HEK293 (cell line): Measurements from ENCODE around the gene CORO6.

Source experiments
- CTCF ChIA-PET: fragments of 350-600 bp; formaldehyde crosslinking; extraction: SDS; loops from one replicate; lab custom pipeline; 2021; ENCODE audit warnings: antibody characterized with exemption; lab: Yijun Ruan, JAX
- POLR2A ChIA-PET: fragments of 300-600 bp; formaldehyde crosslinking; extraction: SDS; loops from one replicate; lab custom pipeline; 2020; ENCODE audit warnings: antibody characterized with exemption, inconsistent platforms; lab: Yijun Ruan, JAX
- H3K27ac ChIP-seq: fragments of 200-500 bp; sonication (Bioruptor generic); 2 replicates; pipeline ENCODE4 v1.5.1; 2014; ENCODE audit warnings: low read depth, low read length, control low read depth, inconsistent platforms; ENCODE audit errors: extremely low read depth
- H3K36me3 ChIP-seq, 2 experiments: fragments of 200-500 bp in 1 of 2; sonication (Bioruptor generic) in 1 of 2; 1 replicate in 1 of 2; 2 replicates in 1 of 2; pipeline ENCODE4 v1.5.1; 2014 to 2017; ENCODE audit warnings: inconsistent platforms in 2 of 2, low read length in 2 of 2; ENCODE audit not compliant: control insufficient read depth in 2 of 2, insufficient read depth in 1 of 2
- H3K4me1 ChIP-seq: fragments of 200-500 bp; sonication (Bioruptor generic); 2 replicates; pipeline ENCODE4 v1.5.1; 2014; ENCODE audit warnings: mild to moderate bottlenecking, low read length, inconsistent platforms; ENCODE audit not compliant: control insufficient read depth, insufficient read depth
- H3K4me3 ChIP-seq: 2 replicates; pipeline ENCODE4 v1.5.1; 2011; ENCODE audit warnings: low read depth, mild to moderate bottlenecking, control low read depth, low read length, moderate library complexity
- H3K9me3 ChIP-seq: fragments of 200-500 bp; sonication (Bioruptor generic); 2 replicates; pipeline ENCODE4 v1.5.1; 2014; ENCODE audit warnings: low read depth, low read length, inconsistent platforms; ENCODE audit not compliant: control insufficient read depth, insufficient read depth
- IKZF3 ChIP-seq: fragments of 450-650 bp; IDR thresholded peaks from 2 replicates; pipeline ENCODE4 v1.5.0; 2018; ENCODE audit warnings: missing biosample characterization, mild to moderate bottlenecking, missing genetic modification characterization, moderate library complexity
- OSR2 ChIP-seq: fragments of 450-650 bp; formaldehyde crosslinking; IDR thresholded peaks from 2 replicates; pipeline ENCODE4 v1.5.1; 2016; ENCODE audit warnings: missing biosample characterization, missing genetic modification characterization
- SP3 ChIP-seq: fragments of 450-650 bp; formaldehyde crosslinking; IDR thresholded peaks from 2 replicates; pipeline ENCODE4 v1.5.1; 2016; ENCODE audit warnings: missing biosample characterization, missing genetic modification characterization
- ZBTB1 ChIP-seq: fragments of 450-650 bp; formaldehyde crosslinking; IDR thresholded peaks from 2 replicates; pipeline ENCODE4 v1.5.1; 2016; ENCODE audit warnings: missing biosample characterization, missing genetic modification characterization
- ZBTB20 ChIP-seq: fragments of 450-650 bp; formaldehyde crosslinking; IDR thresholded peaks from 2 replicates; pipeline ENCODE4 v1.5.1; 2016; ENCODE audit warnings: missing biosample characterization, missing genetic modification characterization
- ZBTB7A ChIP-seq: fragments of 450-650 bp; formaldehyde crosslinking; IDR thresholded peaks from 2 replicates; pipeline ENCODE4 v1.5.1; 2016; ENCODE audit warnings: low read depth, missing biosample characterization, missing genetic modification characterization
- ZNF140 ChIP-seq: fragments of 450-650 bp; formaldehyde crosslinking; IDR thresholded peaks from 2 replicates; pipeline ENCODE4 v1.5.1; 2016; ENCODE audit warnings: missing biosample characterization, missing genetic modification characterization
- ZNF174 ChIP-seq: fragments of 450-650 bp; formaldehyde crosslinking; IDR thresholded peaks from 2 replicates; pipeline ENCODE4 v1.5.0; 2017; ENCODE audit warnings: missing biosample characterization, mild to moderate bottlenecking, missing genetic modification characterization
- ZNF19 ChIP-seq: fragments of 450-650 bp; formaldehyde crosslinking; IDR thresholded peaks from 2 replicates; pipeline ENCODE4; 2016; ENCODE audit warnings: missing biosample characterization, missing genetic modification characterization, low read depth
- ZNF324 ChIP-seq: fragments of 450-650 bp; formaldehyde crosslinking; IDR thresholded peaks from 2 replicates; pipeline ENCODE4 v1.5.1; 2016; ENCODE audit warnings: missing biosample characterization, missing genetic modification characterization
- ZNF510 ChIP-seq: fragments of 450-650 bp; formaldehyde crosslinking; IDR thresholded peaks from 2 replicates; pipeline ENCODE4 v1.5.1; 2018; ENCODE audit warnings: mild to moderate bottlenecking, missing genetic modification characterization, missing biosample characterization; ENCODE audit not compliant: insufficient replicate concordance
- ZNF530 ChIP-seq: fragments of 450-650 bp; formaldehyde crosslinking; IDR thresholded peaks from 2 replicates; pipeline ENCODE4 v1.5.1; 2016; ENCODE audit warnings: low read depth, missing biosample characterization, missing genetic modification characterization
- ZNF623 ChIP-seq: fragments of 450-650 bp; formaldehyde crosslinking; IDR thresholded peaks from 2 replicates; pipeline ENCODE4 v1.5.1; 2016; ENCODE audit warnings: missing biosample characterization, missing genetic modification characterization
- ZNF658 ChIP-seq: fragments of 450-650 bp; formaldehyde crosslinking; IDR thresholded peaks from 2 replicates; pipeline ENCODE4; 2016; ENCODE audit warnings: missing biosample characterization, missing genetic modification characterization
- TF ChIP-seq, protein P1 (sequence below): fragments of 450-650 bp; formaldehyde crosslinking; IDR thresholded peaks from 2 replicates; pipeline ENCODE4 v1.5.1; 2016; ENCODE audit warnings: missing biosample characterization, missing genetic modification characterization
- TF ChIP-seq, protein P2 (sequence below): fragments of 450-650 bp; formaldehyde crosslinking; IDR thresholded peaks from 2 replicates; pipeline ENCODE4 v1.5.1; 2016; ENCODE audit warnings: missing biosample characterization, missing genetic modification characterization
- TF ChIP-seq, protein P3 (sequence below): fragments of 450-650 bp; formaldehyde crosslinking; optimal IDR thresholded peaks from 2 replicates; pipeline ENCODE3; 2016; ENCODE audit warnings: missing biosample characterization, mild to moderate bottlenecking, missing genetic modification characterization
- TF ChIP-seq, protein P4 (sequence below): fragments of 450-650 bp; formaldehyde crosslinking; IDR thresholded peaks from 2 replicates; pipeline ENCODE4 v1.5.1; 2016; ENCODE audit warnings: missing biosample characterization, missing genetic modification characterization, borderline replicate concordance
- TF ChIP-seq, protein P5 (sequence below): fragments of 450-650 bp; formaldehyde crosslinking; conservative IDR thresholded peaks from 2 replicates; pipeline ENCODE4 v1.5.1; 2016; ENCODE audit warnings: low read depth, missing biosample characterization, missing genetic modification characterization
- TF ChIP-seq, protein P6 (sequence below): fragments of 450-650 bp; formaldehyde crosslinking; IDR thresholded peaks from 2 replicates; pipeline ENCODE4 v1.5.1; 2016; ENCODE audit warnings: missing biosample characterization, missing genetic modification characterization, low read depth
- TF ChIP-seq, protein P7 (sequence below): fragments of 450-650 bp; formaldehyde crosslinking; IDR thresholded peaks from 2 replicates; pipeline ENCODE4 v1.5.1; 2016; ENCODE audit warnings: missing biosample characterization, missing genetic modification characterization, low read depth

The CORO6 gene

DNA sequence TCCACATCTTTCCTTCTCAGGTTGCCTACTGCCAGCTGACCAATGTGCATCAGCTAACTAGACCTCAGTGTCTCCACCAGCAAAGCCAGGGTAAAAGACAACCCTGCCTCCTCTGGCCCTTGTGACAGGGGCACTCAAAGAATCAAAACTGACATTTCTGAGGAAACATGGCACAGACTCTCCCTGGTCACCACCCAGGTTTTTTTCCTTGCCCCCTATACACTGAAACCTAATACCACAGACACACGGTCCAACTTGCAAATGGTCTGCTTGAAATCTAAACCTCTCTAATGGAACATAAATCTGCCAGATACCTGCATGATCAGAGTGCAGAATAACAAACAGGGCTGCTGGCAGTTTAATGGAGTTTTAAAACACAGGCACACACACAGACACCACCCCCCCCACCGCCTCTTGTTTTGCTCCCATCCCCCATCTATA, 19.5 kb upstream of the CORO6 start:
- Histone ChIP-seq H3K9me3 (no peaks in the 10 kb centered on the region), H3K4me3 (no peak overlapping the region), H3K4me1 (peaks cover 35% of the 10 kb centered on the region), H3K36me3 (peaks cover 0 to 6% of the 10 kb centered on the region in 2 experiments; a peak in 1 of 3 replicates), H3K27ac (peak overlapping the region; percentile 82)
- ChIA-PET POLR2A (interaction anchor here (0.7 to 1.5 kb wide), 2 partner anchors 50 to 141 kb away, joined by 5 to 6 read pairs; partner anchors contain the start of gene ANKRD13B), CTCF (interaction anchor here (0.5 to 8.0 kb wide), 11 partner anchors 8 to 451 kb away, joined by 3 to 161 read pairs (median 5); no protein-coding TSS in a partner anchor)
- TF ChIP-seq ZNF658 (tag by site-specific recombination) (no peak), IKZF3 (no peak), ZNF324 (tag by site-specific recombination) (no peak), OSR2 (tag by site-specific recombination) (peak; percentile 91), ZBTB1 (tag by site-specific recombination) (no peak), ZNF19 (tag by site-specific recombination) (no peak), ZNF623 (no peak), ZNF140 (tag by site-specific recombination) (no peak), ZNF510 (tag by site-specific recombination) (no peak), SP3 (tag by site-specific recombination) (no peak), ZNF530 (no peak), ZBTB7A (tag by site-specific recombination) (no peak), ZNF174 (tag by site-specific recombination) (no peak), ZBTB20 (tag by site-specific recombination) (no peak)
- TF ChIP-seq, protein P1, sequence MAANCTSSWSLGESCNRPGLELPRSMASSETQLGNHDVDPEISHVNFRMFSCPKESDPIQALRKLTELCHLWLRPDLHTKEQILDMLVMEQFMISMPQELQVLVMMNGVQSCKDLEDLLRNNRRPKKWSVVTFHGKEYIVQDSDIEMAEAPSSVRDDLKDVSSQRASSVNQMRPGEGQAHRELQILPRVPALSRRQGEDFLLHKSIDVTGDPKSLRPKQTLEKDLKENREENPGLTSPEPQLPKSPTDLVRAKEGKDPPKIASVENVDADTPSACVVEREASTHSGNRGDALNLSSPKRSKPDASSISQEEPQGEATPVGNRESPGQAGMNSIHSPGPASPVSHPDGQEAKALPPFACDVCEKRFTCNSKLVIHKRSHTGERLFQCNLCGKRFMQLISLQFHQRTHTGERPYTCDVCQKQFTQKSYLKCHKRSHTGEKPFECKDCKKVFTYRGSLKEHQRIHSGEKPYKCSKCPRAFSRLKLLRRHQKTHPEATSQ, result no peak
- TF ChIP-seq, protein P2, sequence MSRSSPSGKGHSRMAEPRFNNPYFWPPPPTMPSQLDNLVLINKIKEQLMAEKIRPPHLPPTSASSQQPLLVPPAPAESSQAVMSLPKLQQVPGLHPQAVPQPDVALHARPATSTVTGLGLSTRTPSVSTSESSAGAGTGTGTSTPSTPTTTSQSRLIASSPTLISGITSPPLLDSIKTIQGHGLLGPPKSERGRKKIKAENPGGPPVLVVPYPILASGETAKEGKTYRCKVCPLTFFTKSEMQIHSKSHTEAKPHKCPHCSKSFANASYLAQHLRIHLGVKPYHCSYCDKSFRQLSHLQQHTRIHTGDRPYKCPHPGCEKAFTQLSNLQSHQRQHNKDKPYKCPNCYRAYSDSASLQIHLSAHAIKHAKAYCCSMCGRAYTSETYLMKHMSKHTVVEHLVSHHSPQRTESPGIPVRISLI (tag by site-specific recombination), result 0 out of 2 replicates have a peak, but pooled peaks have one; percentile 9
- TF ChIP-seq, protein P3, sequence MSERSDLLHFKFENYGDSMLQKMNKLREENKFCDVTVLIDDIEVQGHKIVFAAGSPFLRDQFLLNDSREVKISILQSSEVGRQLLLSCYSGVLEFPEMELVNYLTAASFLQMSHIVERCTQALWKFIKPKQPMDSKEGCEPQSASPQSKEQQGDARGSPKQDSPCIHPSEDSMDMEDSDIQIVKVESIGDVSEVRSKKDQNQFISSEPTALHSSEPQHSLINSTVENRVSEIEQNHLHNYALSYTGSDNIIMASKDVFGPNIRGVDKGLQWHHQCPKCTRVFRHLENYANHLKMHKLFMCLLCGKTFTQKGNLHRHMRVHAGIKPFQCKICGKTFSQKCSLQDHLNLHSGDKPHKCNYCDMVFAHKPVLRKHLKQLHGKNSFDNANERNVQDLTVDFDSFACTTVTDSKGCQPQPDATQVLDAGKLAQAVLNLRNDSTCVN (tag by site-specific recombination), result no peak
- TF ChIP-seq, protein P4, sequence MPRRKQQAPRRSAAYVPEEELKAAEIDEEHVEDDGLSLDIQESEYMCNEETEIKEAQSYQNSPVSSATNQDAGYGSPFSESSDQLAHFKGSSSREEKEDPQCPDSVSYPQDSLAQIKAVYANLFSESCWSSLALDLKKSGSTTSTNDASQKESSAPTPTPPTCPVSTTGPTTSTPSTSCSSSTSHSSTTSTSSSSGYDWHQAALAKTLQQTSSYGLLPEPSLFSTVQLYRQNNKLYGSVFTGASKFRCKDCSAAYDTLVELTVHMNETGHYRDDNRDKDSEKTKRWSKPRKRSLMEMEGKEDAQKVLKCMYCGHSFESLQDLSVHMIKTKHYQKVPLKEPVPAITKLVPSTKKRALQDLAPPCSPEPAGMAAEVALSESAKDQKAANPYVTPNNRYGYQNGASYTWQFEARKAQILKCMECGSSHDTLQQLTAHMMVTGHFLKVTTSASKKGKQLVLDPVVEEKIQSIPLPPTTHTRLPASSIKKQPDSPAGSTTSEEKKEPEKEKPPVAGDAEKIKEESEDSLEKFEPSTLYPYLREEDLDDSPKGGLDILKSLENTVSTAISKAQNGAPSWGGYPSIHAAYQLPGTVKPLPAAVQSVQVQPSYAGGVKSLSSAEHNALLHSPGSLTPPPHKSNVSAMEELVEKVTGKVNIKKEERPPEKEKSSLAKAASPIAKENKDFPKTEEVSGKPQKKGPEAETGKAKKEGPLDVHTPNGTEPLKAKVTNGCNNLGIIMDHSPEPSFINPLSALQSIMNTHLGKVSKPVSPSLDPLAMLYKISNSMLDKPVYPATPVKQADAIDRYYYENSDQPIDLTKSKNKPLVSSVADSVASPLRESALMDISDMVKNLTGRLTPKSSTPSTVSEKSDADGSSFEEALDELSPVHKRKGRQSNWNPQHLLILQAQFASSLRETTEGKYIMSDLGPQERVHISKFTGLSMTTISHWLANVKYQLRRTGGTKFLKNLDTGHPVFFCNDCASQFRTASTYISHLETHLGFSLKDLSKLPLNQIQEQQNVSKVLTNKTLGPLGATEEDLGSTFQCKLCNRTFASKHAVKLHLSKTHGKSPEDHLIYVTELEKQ (tag by site-specific recombination), result peak; percentile 75; the same call in 1 of the 2 replicates
- TF ChIP-seq, protein P5, sequence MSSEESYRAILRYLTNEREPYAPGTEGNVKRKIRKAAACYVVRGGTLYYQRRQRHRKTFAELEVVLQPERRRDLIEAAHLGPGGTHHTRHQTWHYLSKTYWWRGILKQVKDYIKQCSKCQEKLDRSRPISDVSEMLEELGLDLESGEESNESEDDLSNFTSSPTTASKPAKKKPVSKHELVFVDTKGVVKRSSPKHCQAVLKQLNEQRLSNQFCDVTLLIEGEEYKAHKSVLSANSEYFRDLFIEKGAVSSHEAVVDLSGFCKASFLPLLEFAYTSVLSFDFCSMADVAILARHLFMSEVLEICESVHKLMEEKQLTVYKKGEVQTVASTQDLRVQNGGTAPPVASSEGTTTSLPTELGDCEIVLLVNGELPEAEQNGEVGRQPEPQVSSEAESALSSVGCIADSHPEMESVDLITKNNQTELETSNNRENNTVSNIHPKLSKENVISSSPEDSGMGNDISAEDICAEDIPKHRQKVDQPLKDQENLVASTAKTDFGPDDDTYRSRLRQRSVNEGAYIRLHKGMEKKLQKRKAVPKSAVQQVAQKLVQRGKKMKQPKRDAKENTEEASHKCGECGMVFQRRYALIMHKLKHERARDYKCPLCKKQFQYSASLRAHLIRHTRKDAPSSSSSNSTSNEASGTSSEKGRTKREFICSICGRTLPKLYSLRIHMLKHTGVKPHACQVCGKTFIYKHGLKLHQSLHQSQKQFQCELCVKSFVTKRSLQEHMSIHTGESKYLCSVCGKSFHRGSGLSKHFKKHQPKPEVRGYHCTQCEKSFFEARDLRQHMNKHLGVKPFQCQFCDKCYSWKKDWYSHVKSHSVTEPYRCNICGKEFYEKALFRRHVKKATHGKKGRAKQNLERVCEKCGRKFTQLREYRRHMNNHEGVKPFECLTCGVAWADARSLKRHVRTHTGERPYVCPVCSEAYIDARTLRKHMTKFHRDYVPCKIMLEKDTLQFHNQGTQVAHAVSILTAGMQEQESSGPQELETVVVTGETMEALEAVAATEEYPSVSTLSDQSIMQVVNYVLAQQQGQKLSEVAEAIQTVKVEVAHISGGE (tag by site-specific recombination), result no peak
- TF ChIP-seq, protein P6, sequence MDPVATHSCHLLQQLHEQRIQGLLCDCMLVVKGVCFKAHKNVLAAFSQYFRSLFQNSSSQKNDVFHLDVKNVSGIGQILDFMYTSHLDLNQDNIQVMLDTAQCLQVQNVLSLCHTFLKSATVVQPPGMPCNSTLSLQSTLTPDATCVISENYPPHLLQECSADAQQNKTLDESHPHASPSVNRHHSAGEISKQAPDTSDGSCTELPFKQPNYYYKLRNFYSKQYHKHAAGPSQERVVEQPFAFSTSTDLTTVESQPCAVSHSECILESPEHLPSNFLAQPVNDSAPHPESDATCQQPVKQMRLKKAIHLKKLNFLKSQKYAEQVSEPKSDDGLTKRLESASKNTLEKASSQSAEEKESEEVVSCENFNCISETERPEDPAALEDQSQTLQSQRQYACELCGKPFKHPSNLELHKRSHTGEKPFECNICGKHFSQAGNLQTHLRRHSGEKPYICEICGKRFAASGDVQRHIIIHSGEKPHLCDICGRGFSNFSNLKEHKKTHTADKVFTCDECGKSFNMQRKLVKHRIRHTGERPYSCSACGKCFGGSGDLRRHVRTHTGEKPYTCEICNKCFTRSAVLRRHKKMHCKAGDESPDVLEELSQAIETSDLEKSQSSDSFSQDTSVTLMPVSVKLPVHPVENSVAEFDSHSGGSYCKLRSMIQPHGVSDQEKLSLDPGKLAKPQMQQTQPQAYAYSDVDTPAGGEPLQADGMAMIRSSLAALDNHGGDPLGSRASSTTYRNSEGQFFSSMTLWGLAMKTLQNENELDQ, result no peak
- TF ChIP-seq, protein P7, sequence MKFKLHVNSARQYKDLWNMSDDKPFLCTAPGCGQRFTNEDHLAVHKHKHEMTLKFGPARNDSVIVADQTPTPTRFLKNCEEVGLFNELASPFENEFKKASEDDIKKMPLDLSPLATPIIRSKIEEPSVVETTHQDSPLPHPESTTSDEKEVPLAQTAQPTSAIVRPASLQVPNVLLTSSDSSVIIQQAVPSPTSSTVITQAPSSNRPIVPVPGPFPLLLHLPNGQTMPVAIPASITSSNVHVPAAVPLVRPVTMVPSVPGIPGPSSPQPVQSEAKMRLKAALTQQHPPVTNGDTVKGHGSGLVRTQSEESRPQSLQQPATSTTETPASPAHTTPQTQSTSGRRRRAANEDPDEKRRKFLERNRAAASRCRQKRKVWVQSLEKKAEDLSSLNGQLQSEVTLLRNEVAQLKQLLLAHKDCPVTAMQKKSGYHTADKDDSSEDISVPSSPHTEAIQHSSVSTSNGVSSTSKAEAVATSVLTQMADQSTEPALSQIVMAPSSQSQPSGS (tag by site-specific recombination), result no peak
